Measurements from ENCODE around the gene RUSF1.
"Not testable (repeated sequence)": the region's sequence is repeated elsewhere in the genome, so short reads cannot be mapped to it uniquely, and the experiment has no call there.

RUSF1 gene

GRCh38 chr16:31507929-31508705 is at the start of gene RUSF1:
Gene RUSF1 (minus strand): TSS chr16:31508391. CDS start chr16:31508373, 18 bp downstream.
- in situ Hi-C loops (cut with HindIII; ENCODE audit: low sequenced_read_pairs), result no loop called here
- peak within 1 kb of the TSS; percentile 98 for H3K4me3 ChIP-seq (ENCODE audit: low read depth, low read length)
- peak; percentile 93 for DNase-seq (ENCODE audit: low read depth, low spot score)
- TF ChIP-seq, protein P1, sequence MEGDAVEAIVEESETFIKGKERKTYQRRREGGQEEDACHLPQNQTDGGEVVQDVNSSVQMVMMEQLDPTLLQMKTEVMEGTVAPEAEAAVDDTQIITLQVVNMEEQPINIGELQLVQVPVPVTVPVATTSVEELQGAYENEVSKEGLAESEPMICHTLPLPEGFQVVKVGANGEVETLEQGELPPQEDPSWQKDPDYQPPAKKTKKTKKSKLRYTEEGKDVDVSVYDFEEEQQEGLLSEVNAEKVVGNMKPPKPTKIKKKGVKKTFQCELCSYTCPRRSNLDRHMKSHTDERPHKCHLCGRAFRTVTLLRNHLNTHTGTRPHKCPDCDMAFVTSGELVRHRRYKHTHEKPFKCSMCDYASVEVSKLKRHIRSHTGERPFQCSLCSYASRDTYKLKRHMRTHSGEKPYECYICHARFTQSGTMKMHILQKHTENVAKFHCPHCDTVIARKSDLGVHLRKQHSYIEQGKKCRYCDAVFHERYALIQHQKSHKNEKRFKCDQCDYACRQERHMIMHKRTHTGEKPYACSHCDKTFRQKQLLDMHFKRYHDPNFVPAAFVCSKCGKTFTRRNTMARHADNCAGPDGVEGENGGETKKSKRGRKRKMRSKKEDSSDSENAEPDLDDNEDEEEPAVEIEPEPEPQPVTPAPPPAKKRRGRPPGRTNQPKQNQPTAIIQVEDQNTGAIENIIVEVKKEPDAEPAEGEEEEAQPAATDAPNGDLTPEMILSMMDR (IDR thresholded peaks at IDR 0.05; ENCODE audit: low read depth, low read length), result no peak

GRCh38 chr16:31542763-31543162 is 34.6 kb upstream of the RUSF1 start:
- H3K4me3 ChIP-seq (ENCODE audit: low read depth, low read length), result no peak overlapping the region
- no peak for DNase-seq (ENCODE audit: low read depth, low spot score)
- TF ChIP-seq, protein P1 (IDR thresholded peaks at IDR 0.05; ENCODE audit: low read depth, low read length), result no peak
- in situ Hi-C loops (cut with HindIII; ENCODE audit: low sequenced_read_pairs), result no loop called here

GRCh38 chr16:31539762-31540161 is 31.6 kb upstream of the RUSF1 start:
- in situ Hi-C loops (cut with HindIII; ENCODE audit: low sequenced_read_pairs); H3K4me3 ChIP-seq (ENCODE audit: low read depth, low read length); DNase-seq (ENCODE audit: low read depth, low spot score): not testable (repeated sequence)

DNA sequence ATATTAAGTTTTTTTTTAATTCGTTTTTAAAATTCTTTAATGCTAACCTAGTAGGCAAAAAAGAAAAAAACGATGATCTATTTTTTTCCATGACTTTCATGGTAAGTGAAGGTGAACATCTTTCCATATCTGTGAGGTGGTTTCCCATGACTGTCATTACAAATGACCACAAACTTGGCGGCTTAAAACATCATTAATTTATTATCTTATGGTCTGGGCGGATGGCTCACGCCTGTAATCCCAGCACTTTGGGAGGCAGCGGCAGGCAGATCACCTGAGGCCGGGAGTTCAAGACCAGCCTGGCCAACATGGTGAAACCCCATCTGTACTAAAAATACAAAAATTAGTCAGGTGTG is 30.0 kb upstream of the RUSF1 start:
- DNase-seq (ENCODE audit: low read depth, low spot score); H3K4me3 ChIP-seq (ENCODE audit: low read depth, low read length); in situ Hi-C loops (cut with HindIII; ENCODE audit: low sequenced_read_pairs): not testable (repeated sequence)

DNA sequence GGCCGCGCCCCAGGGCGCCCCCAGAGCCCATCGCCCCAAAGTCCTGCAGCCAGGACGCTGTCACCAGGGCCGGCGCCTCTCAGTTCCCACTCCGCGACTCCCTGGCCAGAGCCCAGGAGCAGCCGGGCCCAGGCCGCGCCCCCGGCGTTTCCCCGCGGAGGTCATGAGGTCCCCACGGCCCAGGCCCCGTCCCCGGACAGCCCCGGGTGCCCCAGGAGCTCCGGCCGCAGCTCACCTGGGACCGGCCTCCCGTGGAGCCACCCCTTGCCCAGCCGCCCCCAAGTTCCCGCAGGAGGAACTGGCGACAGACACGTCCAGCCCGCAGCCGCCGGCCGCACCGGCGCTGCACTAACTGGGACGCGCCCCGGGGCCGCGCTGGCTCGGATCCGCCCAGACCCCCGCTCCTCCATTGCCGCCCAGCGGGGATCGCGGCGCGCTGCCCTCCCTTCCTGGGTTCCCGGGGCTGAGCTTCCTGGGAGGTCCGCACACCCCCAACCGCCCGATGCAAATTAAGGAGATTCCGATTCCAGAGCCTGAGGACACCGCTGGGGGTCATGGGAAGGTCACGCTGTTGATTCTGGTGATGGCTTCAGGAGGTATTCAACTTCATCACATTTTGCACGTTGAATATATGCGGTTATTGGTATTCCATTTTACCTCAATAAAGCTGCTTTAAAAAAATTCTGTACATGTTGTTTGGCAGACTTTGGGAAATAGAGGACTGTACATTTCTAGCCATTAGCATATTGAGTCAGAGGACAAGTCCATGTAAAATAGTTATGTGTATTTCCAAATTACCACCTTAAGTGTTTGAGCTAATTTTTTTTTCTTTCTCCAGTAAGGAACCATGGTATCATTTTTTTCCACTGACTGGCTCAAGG is 29.4 kb upstream of the RUSF1 start:
- TF ChIP-seq, protein P1 (IDR thresholded peaks at IDR 0.05; ENCODE audit: low read depth, low read length), result no peak
- H3K4me3 ChIP-seq (ENCODE audit: low read depth, low read length), result peak overlapping the region; percentile 22
- in situ Hi-C loops (cut with HindIII; ENCODE audit: low sequenced_read_pairs), result no loop called here
- DNase-seq (ENCODE audit: low read depth, low spot score), result no peak

DNA sequence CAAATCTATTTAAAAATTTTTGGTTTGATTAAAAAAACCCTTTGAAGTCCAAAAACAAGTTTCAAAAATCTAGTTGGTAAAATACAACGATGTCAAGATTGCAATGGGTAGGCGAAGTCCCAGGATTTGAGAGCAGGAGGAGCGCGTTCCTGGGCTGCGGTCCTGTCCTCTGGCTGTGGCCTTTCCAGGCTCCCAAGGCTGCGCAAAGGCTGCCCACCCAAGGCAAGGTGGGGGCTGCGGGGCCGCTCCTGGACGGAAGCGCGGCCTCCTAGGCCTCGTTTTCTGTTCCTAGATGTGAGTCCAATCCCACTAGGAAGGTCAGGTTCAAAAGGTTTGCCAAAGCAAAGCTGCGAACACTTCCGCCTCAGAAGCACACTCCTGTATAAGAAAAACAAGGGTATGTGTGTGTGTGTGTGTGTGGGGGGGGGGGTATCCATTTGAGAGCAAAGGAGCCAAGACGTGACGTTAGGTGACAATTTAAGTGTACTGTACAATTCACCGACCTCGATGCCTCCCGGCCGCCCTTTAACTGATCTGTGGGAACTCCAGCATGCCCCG is 28.7 kb upstream of the RUSF1 start:
- in situ Hi-C loops (cut with HindIII; ENCODE audit: low sequenced_read_pairs), result no loop called here
- no peak overlapping the region for H3K4me3 ChIP-seq (ENCODE audit: low read depth, low read length)
- TF ChIP-seq, protein P1 (IDR thresholded peaks at IDR 0.05; ENCODE audit: low read depth, low read length), result no peak
- DNase-seq (ENCODE audit: low read depth, low spot score), result no peak

GRCh38 chr16:31535737-31536136 is 27.5 kb upstream of the RUSF1 start:
- H3K4me3 ChIP-seq (ENCODE audit: low read depth, low read length), result no peak overlapping the region
- TF ChIP-seq, protein P1 (IDR thresholded peaks at IDR 0.05; ENCODE audit: low read depth, low read length), result no peak
- no peak for DNase-seq (ENCODE audit: low read depth, low spot score)
- in situ Hi-C loops (cut with HindIII; ENCODE audit: low sequenced_read_pairs), result no loop called here
